Gastroesophageal sphincter (tissue), 2 donors: ENCODE data around the gene TEX29.

Experiments used
- EP300 ChIP-seq: sonication (generic); formaldehyde crosslinking; IDR thresholded peaks from one replicate; pipeline ENCODE4 v1.6.1; 2017; ENCODE audit warnings: antibody characterized with exemption, mild to moderate bottlenecking
- POLR2AphosphoS5 ChIP-seq: sonication (generic); formaldehyde crosslinking; IDR thresholded peaks from one replicate; pipeline ENCODE4 v1.6.1; 2017; ENCODE audit warnings: antibody characterized with exemption

- no peak for TF ChIP-seq POLR2AphosphoS5
- TF ChIP-seq EP300 = no peak
Measured at GRCh38 chr13:111382411-111382810, 62.0 kb downstream of the TEX29 start.
